DMS153 (cell line): ENCODE measurements around the gene GEMIN8.

ENCODE experiments used
- DNase-seq: peaks from one replicate; lab custom pipeline; 2025; lab: John Stamatoyannopoulos, UW

Gene GEMIN8

DNA sequence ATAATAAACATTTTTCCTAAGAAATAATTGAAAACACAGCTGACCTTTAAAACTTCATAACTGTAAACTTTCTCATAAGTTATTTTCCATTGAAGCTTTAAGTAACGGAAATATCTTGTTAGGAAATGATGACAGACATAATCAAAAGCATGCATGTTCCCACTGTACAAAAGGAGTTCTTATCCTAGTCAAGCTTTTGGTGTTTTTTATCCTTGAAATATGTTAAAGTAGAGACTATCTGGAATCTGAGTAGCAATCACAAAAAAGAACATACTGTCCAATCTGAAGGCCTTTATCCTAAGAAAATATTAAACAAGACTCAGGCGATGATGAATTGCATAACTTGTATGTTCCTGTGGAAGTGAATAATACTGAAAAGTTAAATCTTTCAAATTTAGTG lies 14.4 kb downstream of the GEMIN8 start:
- DNase-seq = no peak

DNA sequence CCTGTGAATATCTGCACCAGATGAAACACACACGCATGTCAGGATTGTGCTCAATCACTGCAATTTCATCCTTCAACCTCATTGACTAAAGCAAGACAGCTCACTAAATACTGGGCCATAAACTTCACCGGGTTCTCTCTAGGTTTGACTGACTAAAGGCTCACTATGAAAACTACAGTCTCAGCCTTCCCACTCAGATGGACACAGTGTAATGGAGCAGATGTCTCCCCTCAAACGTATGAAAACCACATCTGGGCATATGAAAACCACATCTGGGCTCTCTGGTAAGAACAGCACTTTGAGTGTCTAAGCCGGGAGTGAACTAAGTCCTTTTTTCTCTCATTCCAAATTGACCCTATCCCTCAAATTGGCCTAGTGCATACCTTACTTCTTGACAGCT lies 15.2 kb downstream of the GEMIN8 start:
- no peak for DNase-seq

DNA sequence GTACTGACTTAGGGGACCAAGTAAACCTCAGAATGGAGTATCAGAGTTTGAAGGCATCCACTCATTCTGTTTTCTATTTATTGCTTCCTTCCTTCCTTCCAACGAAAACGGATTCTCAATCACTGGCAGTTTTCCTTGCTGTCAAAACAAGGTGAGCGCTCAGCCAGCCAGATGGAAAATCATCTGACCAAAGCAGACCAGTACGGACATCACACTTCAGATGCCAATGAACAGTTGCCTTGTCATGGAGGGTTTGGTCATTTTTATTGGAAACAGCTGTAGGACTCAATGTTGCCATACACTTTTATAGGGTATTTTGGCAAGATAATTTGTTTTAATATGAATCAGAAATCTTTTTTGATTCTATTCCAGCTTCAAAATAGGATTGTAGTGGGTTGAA lies 16.6 kb downstream of the GEMIN8 start:
- DNase-seq = no peak

DNA sequence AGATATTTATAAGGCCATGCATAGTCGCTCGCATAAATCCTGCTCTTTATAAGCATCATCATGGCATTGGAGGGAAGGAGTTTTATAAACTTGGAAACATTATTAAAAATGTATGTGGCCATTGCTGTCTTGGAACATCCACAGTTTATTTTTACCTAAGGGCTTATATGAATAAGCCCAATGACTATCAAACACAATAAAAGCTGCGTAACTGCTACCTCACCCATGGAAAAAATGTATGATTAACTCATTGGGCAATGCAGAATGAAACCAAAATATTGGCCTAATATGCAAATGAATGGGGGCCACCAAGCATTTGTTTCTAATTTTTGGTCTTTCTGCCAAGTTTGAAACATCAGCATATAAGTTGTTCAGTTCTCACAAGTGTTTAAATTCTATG lies 19.1 kb downstream of the GEMIN8 start:
- no peak for DNase-seq

DNA sequence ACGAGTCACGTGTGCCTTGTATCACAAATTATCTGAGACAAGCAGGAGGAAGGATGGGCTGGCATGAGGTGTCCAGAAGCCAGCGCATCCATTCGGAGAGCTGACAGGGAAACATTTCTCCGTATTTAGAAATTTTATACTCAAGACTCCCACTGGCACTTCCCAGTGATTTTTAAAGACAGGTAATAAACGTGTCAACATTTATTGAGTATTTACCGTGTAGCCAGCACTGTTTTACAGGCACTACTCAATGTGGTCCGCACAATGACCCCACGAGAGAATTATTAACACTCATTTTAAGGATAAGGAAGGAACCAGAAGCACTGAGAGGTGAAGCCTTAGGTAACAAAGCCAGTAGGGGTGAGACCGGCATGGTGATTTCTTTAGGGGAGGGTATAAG lies 23.2 kb downstream of the GEMIN8 start:
- DNase-seq = no peak

DNA sequence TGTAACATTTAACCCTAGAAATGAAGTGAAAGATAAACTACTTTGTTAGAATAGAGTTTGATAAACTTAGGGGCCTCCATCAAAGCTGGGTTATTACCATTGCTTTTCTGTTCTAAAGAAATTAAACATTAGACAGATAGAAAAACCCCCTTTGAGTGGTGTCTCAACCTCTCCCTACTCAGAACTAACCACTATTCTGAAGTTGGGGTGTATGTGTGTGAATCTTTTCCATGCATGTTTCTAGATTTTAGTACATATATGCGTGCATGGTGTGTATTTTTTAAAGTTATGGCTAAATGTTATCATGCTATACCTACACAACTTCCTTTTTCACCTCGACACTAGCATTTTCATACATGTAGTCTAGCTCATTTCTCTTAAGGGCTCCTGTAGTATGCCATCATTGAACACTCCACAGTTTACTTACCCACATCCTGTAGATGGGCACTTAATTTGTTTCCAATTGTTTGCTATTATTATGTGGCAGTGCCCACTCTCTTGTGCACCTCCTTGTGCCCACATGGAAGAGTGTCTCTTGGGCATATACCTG lies 25.7 kb downstream of the GEMIN8 start:
- no peak for DNase-seq

- no peak for DNase-seq
These were observed 26.7 kb downstream of the GEMIN8 start for GRCh38 chrX:14003028-14003427.

DNA sequence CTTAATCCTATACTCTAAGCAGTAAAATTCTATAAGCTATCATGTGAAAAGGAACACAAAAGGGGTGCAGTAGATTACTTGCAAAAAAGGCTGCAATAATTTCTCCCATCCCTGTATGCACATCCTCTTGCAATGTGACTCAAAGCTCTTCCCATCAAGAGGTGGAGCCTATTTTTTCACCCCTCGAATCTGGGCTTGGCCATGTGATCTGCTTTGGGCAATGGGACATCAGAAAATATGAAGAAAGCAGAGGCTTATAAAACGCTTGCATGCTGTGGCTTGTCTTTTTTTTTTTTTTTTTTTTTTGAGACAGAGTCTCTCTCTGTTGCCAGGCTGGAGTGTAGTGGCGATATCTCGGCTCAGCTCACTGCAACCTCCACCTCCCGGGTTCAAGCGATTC lies 33.0 kb downstream of the GEMIN8 start:
- DNase-seq = no peak

DNA sequence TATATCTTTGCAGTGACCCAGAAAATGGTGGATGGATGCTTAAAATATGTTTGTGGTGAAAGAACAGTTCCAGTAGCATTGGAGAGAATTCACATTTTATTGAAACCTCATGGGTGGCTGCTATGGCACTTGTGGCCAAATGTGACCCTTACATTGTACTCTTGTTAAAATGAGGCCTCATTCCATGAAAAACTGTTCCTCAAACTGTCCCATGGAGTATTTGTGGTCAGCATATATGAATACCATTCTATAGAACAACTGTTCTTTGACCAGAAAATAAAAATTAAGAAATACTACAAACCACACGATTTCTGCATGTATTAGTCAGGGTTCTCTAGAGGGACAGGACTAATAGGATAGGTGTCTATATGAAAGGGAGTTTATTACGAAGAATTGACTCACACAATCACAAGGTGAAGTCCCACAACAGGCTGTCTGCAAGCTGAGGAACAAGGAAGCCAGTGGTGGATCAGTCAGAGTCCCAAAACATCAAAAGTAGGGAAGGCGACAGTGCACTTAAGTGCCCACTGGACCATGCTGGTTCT lies 35.1 kb downstream of the GEMIN8 start:
- DNase-seq = no peak

DNA sequence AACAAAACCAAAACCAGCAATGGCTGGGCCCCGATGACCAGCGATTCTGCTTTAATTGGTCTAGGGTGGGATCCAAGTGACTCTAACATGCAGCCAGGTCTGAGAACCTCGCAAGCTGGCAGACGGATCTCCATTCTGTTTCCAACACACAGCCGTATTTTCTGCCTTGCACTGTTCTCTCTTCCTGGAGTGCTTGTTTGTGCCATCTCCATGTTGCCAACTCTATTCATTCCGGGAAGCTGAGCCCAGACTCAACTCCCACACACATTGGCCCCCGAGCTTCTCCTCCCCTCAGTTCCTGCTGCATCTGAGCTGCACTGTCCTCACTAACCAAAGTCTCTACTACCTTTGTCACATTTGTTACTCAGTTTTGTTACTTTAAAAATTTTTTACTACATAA lies 35.6 kb downstream of the GEMIN8 start:
- DNase-seq = no peak

DNA sequence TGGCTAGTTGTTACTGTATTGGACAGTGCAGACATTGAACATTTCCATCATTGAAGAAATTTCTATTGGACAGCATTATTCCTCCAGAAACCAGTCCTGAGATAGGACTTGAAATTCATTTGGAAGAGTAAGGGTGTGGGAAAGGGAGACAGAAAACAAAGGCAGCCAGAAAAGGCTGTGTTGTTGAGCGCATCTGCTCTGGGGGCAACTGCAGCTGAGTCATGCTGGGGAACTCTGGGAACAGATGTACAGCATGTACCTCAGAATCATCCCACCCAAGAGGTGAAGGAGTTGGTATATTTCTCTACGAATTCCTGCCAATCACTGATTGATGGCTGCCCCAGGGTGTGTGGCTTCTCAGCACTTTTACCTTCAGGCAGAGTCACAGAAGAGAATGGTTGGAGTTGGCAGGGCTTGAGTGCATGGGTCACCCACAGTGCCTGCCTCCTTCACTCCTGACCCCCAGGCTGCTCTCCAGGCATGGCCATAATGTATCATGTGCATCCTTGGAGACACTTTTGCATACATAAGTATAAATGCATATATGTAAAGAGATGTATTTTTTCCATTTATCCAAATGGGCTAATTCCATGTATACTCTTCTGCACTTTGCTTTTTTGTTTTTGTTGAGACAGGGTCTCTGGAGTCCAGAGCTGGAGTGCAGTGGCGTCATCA lies 39.4 kb downstream of the GEMIN8 start:
- no peak for DNase-seq

DNA sequence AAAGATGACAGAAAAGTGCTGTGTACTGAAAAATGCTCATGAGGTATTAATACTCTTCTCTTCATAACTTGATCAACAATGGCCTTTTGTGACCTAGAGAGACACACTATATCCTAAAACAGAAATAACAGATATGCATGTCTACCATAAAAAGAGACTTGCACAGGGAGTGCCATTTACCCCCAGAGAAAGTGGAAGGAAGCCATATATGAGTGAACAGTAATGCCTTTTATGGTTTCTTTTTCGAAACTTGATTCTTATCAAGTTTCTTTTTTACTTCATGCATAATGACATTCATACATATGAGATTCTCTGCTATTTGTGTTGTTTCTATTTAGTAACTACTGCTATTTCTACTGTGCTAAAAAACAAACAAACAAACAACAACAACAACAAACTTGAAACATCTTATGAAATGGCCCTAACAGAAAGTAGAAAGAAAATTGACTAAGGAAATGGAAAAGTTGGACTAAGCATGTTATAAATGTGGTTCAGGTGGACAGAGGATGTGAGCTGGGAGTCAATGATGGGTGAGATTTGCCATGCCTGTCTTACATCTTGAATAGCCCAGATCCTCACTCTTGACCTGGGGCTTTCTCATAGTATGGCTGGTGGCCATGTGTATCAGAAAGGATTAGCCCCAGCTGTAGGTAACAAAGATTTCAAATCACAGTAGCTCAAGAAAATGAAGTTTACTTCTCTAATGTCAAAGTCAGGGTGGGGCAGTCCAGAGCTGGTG lies 43.8 kb downstream of the GEMIN8 start:
- no peak for DNase-seq

DNA sequence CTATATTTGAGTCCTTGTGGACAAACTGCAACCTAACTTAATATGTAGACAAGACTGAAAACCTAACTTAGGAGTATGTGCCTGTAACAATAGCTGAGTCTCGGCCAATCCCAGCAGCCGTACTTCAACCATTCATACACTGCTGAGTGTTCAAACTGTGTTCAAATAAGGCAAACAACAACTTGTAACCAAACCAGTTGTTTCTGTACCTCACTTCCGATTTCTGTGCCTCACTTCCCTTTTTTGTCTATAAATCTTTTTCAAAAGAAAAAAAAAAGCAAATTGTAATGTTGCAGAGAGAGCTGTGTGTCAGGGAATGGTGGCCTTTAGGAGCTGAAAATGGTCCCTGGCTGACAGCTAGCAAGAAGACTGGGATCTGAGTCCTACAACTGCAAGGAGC lies 46.0 kb downstream of the GEMIN8 start:
- DNase-seq = no peak

GRCh38 chrX:13968198-13968597 lies 61.5 kb downstream of the GEMIN8 start:
- no peak for DNase-seq

GRCh38 chrX:13967636-13968035 lies 62.1 kb downstream of the GEMIN8 start:
- DNase-seq = no peak

- no peak for DNase-seq
These were observed 62.9 kb downstream of the GEMIN8 start for GRCh38 chrX:13966793-13967125.

DNA sequence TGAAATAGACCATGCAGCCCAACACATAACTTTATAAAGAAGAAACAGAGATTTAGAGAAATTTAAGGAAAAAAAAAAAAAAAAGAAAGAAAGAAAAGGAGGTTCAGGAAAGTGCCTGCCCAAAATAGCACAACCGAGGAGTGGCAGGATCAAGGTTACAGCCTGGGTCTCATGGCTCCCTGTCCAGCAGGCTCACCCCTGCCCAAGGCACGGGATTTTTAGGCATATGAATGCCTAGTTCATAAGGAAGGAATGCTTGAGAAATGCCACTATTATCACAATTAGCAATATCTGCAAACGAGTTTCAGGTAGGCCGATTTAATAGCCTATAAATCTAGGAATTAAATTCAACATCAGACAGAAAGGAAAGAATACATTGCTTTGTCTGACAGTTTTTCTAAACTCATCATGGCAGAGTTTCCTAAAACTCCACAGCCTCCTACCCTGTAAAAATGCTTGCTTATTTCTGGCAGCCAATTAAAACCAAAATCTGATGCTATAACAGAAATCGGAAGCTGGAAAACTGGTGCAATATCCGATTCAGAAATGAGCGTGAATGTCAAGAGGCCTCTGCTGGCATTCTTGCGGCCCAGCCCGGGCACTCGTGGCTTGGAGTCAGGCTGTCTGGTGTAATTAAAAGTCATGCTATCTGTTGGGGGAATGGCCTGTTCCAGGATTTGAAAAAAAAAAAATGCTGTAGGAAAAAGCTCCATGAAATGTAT lies 63.5 kb downstream of the GEMIN8 start:
- no peak for DNase-seq

GRCh38 chrX:13965531-13965930 lies 64.2 kb downstream of the GEMIN8 start:
- no peak for DNase-seq

- DNase-seq = no peak
These were observed 72.7 kb downstream of the GEMIN8 start for GRCh38 chrX:13956998-13957397.
